NCI-H187 (cell line): ENCODE measurements around the gene FCAR.
"Not testable (repeated sequence)": the region's sequence is repeated elsewhere in the genome, so short reads cannot be mapped to it uniquely, and the experiment has no call there.

Source experiments
- DNase-seq, 2 experiments: peaks; one replicate each; lab custom pipeline; 2025; lab: John Stamatoyannopoulos, UW

Gene FCAR

DNA sequence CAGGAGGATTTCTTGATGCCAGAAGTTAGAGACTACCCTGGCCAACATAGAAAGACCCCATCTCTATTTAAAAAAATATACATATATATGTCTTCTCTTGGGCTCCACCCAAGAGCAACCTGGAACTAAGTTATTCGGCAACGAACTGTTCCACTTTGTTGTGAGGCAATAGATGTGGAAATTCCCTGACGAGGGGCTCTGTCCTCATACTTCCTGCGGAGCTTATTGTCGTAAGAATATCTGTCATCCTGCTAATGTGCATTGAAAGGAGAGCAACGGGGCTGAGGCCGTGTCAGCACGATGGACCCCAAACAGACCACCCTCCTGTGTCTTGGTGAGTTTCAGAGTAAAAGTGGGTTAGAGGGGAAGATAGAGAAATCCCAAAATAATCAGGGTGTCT, at the start of gene FCAR:
TSS of gene FCAR (plus strand) at position 246 of the 400 bp plus-strand sequence. CDS start at position 301, 55 bp downstream.
- no peak for DNase-seq

DNA sequence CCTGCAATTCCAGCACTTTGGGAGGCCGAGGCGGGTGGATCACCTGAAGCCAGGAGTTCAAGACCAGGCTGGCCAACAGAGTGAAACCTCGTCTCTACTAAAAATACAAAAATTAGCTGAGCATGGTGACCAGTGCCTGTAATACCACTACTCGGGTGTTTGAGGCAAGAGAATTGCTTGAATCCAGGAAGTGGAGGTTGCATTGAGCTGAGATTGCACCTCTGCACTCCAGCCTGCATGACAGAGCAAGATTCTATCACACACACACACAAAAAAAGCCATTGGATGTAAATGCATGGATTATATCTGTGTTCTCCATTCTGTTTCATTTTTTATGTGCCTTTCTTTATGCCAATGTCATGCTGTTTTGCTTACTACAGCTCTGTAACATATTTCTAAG, 49.6 kb upstream of the FCAR start:
- not testable (repeated sequence) for DNase-seq

DNA sequence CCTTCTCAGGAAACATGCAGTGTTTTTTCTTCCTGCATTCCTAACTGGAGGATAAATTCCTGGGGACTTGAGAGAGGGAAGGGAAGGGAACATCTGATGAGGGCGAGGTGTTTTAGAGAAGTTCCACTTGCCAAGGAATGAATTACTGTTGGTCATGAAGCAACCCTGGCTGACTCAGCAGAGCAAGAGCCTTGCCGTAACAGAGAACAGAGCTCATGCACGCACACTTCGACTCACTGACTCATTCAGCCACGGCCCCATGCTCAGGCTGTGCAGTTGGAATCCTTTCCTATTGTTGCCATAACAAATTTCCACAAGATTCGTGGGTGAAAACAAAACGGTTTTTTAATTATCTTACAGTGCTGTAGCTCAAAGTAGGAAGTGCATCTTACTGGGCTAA, 48.7 kb upstream of the FCAR start:
- not testable (repeated sequence) for DNase-seq

DNA sequence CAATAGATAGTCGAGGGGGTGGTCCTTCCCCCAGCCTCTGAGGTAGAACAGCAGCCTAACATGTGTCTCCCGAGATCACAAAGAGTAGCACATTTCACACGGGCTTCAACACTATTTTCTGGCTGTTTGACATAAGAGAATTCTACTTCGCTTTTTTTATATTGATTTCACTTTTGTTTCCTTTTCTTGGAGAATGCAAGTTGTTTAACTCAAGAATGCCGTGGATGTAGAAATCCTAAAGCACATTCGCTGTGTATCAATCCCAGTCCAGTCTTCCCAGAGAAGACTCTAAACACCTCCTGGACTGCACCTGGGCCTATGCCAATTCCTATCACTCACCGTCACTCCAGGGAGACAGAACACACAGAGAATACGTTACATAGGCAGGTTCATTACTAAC, 46.0 kb upstream of the FCAR start:
- not testable (repeated sequence) for DNase-seq

DNA sequence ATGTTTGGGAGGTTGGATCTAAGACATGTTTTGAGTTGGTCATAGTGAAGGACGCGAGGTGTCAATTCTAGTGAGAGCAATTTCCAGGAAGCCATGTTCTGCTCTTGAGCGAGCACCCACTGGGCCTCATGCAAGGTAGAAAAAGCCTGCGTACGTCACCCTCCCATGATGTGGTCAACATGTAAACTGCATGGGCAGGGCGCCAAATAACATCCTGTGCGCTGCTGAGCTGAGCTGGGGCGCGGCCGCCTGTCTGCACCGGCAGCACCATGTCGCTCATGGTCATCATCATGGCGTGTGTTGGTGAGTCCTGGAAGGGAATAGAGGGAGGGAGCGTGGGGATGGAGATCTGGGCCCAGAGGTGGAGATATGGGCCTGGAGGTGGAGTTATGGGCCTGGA, 41.5 kb upstream of the FCAR start, which contains the start of gene KIR2DS4:
TSS of gene KIR2DS4 (plus strand) at position 181 of the 400 bp plus-strand sequence.
- not testable (repeated sequence) for DNase-seq

DNA sequence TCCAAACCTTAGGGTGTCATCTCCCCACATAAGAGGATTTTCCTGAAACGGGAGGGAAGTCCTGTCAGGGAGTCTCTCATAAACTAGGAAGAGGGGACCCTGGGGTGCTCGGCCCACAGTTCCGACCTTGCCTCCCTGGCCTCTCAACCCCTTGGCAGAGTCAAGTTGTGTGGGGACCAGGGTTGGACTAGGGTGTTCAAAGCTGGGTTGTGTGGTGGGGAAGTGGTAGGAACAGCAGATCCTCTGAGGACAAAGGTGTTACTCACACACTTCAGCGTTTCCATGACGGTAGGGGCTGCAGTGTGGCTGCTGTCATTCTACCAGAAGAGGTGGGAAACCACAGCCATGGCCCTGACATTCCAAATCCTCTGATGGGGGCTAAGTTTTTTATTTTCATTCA, 38.9 kb upstream of the FCAR start:
- not testable (repeated sequence) for DNase-seq

DNA sequence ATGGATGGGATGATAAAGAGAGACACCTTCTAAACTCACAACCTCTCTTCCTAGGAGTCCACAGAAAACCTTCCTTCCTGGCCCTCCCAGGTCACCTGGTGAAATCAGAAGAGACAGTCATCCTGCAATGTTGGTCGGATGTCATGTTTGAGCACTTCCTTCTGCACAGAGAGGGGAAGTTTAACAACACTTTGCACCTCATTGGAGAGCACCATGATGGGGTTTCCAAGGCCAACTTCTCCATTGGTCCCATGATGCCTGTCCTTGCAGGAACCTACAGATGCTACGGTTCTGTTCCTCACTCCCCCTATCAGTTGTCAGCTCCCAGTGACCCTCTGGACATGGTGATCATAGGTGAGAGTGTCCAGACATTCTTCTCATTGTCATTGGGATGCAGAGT, 36.5 kb upstream of the FCAR start:
- DNase-seq = not testable (repeated sequence)

DNA sequence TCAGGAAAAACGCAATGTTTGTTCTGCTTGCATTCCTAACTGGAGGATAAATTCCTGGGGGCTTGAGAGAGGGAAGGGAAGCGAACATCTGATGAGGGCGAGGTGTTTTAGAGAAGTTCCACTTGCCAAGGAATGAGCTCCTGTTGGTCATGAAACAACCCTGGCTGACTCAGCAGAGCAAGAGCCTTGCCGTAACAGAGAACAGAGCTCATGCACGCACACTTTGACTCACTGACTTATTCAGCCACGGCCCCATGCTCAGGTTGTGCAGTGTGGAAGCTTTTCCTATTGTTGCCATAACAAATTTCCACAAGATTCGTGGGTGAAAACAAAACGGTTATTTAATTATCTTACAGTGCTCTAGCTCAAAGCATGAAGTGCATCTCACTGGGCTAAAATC, 30.9 kb upstream of the FCAR start:
- not testable (repeated sequence) for DNase-seq

DNA sequence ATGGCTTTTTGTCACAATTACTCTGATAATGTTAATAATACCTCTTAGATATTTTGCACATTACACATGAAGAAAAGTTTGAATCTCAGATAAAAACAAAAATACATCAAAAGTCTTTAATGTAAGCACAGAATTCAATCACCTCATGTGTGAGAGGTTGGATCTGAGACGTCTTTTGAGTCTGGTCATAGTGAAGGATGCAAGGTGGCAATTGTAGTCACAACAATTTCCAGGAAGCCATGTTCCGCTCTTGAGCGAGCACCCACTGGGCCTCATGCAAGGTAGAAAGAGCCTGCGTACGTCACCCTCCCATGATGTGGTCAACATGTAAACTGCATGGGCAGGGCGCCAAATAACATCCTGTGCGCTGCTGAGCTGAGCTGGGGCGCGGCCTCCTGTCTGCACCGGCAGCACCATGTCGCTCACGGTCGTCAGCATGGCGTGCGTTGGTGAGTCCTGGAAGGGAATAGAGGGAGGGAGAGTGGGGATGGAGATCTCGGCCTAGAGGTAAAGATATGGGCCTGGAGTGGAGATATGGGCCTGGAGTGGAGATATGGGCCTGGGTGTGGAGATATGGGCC, 23.9 kb upstream of the FCAR start, which contains the start of gene KIR3DL2:
TSS of gene KIR3DL2 (plus strand) at position 383 of the 580 bp plus-strand sequence. CDS start at position 416, 33 bp downstream.
- DNase-seq = not testable (repeated sequence)

DNA sequence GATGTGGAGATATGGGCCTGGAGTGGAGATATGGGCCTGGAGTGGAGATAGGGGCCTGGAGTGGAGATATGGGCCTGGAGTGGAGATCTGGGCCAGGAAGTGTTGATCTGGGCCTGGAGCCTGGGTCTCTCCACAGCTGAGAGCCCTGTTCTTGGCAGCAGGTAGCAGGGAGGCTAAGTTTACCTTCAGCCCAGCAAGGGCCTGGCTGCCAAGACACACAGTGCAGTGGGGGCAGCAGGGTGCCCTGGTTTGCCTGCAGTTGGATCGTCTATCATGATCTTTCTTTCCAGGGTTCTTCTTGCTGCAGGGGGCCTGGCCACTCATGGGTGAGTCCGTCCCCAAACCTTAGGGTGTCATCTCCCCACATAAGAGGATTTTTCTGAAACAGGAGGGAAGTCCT, 23.1 kb upstream of the FCAR start:
- DNase-seq = no peak

DNA sequence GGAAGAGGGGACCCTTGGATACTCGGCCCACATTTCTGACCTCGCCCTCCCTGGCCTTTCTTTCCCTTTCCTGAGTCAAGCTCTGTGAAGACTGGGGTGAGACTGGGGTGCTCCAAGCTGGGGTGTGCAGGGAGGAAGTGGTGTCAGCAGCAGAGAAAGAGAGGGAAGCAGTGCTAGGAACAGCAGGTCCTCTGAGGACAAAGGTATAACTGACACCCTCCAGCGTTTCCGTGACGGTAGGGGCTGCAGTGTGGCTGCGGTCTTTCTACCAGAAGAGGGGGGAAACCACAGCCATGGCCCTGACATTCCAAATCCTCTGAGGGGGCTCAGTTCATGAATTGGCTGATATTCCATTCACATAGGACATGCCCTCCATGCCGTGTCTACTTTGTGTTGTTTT, 22.7 kb upstream of the FCAR start:
- DNase-seq = no peak

DNA sequence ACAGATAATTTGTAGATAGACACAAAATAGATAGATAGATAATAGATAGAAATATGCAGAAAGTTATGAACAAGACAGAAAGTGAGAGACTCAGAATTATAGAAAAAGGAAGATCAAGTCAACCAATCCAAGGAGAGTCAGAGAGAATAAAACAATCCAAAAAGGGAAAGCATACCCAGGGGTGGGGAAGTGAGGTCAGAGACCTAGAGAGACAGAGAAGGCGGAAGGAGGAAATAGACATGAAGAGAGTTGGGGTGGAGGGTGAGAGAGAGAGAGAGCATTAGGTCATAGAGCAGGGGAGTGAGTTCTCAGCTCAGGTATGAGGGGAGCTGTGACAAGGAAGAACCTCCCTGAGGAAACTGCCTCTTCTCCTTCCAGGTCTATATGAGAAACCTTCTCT, 18.8 kb upstream of the FCAR start:
- DNase-seq = not testable (repeated sequence)

DNA sequence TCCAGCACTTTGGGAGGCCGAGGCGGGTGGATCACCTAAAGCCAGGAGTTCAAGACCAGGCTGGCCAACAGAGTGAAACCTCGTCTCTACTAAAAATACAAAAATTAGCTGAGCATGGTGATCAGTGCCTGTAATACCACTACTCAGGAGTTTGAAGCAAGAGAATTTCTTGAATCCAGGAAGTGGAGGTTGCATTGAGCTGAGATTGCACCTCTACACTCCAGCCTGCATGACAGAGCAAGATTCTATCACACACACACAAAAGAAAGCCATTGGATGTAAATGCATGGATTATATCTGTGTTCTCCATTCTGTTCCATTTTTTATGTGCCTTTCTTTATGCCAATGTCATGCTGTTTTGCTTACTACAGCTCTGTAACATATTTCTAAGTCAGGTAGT, 15.6 kb upstream of the FCAR start:
- not testable (repeated sequence) for DNase-seq

DNA sequence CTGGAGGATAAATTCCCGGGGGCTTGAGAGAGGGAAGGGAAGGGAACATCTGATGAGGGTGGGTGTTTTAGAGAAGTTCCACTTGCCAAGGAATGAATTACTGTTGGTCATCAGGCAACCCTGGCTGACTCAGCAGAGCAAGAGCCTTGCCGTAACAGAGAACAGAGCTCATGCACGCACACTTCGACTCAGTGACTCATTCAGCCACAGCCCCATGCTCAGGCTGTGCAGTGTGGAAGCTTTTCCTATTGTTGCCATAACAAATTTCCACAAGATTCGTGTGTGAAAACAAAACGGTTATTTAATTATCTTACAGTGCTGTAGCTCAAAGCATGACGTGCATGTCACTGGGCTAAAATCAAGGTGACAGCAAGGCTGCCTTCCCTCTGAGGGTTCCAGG, 14.6 kb upstream of the FCAR start:
- DNase-seq = not testable (repeated sequence)

DNA sequence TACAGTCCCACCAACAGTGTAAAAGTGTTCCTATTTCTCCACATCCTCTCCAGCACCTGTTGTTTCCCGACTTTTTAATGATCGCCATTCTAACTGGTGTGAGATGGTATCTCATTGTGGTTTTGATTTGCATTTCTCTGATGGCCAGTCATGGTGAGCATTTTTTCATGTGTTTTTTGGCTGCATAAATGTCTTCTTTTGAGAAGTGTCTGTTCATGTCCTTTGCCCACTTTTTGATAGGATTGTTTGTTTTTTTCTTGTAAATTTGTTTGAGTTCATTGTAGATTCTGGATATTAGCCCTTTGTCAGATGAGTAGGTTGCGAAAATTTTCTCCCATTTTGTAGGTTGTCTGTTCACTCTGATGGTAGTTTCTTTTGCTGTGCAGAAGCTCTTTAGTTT, 10.6 kb upstream of the FCAR start:
- DNase-seq = not testable (repeated sequence)

DNA sequence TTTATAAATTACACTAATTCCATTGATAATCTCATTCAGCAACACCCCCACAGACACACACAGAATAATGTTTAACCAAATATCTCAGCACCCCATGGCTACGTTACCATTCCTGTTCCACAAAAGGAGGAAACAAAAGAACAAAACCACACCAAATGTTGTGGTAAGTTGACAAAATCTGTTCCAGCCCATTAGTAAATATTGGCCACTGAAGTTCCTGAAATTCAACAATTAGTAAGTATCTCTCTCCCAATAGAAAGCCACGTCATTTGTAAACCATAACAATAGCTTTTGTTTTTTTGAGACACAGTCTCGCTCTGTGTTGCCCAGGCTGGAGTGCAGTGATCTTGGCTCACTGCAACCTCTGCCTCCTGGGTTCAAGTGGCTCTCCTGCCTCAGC, 2.3 kb upstream of the FCAR start:
- DNase-seq = no peak

DNA sequence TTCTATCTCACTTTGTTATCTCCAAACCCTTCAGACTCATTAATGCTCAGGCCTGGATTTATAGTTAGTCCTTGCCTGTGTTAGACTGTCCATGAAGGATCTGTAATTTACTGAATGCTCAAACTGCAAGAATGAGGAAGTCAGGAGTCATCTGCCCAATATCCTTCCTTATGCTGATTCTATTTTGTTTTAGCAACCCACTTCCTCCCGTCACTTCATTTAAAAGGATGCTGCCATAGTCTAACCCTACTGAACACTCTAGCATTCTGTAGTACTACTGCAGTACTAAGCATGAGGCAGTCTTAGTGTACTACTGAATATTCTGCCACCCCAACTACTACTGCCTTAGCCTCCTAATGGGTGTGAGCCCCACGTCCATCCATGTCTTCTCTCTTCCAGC, 1.5 kb downstream of the FCAR start:
- DNase-seq = no peak

DNA sequence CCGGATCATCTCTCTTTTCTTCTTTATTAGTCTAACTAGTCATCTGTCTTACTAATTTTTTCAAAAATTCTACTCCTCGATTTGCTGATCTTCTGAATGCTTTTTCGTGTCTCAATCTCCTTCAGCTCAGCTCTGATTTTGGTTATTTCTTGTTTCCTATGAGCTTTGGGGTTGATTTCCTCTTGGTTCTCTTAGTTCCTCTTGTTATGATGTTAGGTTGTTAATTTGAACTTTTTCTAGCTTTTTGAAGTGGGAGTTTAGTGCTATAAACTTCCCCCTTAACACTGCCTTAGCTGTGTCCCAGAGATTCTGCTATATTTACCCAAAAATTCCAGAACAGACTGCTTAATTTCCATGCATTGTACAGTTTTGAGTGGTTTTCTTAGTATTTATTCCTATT, 3.4 kb downstream of the FCAR start:
- no peak for DNase-seq

DNA sequence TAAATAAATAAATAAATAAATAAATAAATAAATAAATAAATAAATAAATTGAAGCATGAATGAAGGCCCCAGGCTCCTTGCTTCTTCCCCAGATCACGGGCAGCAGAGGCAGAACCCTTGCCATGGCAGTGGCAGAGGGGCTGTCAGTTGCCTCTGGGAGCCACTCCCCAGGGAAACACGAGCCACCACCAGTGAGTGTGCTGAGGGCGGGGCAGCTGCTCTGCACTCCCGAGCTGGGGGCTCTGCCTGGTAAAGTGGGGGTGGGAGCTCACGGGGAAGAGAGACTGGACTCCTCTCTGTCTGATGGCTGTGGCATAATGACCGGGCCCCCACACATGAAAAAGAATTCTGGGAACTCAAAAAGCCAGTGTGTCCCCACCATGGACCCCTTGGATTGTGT, 7.8 kb downstream of the FCAR start:
- DNase-seq = no peak

DNA sequence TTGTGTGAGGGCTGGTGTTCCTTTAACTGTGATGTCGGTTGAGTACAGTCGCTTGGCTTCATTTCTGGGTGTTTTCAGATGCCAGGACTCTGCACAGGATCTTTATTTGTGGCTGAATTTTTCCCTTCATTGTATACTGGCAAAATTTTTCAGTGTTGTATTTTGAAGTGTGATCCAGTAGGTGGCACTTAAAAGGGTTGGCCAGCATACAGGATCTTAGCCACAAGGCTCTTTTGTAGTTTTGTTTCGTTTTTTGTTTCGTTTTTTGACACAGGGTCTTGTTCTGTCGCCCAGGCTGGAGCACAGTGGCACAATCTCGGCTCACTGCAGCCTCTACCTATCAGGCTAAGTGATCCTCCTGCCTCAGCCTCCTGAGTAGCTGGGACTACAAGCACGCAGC, 8.7 kb downstream of the FCAR start:
- no peak for DNase-seq

DNA sequence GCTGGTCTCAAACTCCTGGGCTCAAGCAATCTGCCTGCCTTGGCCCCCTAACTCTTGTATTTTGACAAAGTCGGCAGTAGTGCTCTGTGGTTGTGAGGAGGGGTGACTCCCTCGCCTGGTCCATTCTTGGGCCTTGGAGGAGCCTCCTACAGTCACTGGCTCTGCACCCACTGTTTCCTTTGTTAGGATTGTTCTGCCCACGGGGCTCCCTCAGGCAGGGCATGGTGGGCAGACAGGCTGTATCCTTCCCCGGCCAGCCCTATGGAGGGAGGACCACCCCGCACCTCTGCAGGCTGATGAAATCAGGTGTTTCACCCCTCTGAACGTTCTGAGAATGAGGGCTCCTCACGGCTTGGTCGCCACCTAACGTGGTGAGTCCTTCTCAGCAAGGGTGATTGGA, 9.2 kb downstream of the FCAR start:
- DNase-seq = no peak

DNA sequence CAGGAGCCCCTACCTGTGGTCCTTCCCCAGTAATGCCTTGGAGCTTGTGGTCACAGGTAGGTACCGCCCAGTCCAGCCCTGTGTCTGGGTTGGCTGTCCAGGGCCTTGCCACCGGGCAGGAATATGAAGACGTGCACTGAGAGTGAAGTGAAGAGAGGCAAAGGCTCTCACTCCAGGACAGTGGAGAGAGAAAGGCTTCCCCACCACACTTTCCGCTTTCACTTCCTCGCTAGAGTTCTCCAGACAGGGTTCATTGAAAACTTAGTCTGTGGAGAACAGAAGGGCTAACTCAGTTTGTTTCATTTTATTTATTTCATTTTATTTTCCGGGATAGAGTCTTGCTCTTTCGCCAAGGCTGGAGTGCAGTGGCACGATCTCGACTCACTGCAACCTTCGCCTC, 14.2 kb downstream of the FCAR start:
- no peak for DNase-seq

DNA sequence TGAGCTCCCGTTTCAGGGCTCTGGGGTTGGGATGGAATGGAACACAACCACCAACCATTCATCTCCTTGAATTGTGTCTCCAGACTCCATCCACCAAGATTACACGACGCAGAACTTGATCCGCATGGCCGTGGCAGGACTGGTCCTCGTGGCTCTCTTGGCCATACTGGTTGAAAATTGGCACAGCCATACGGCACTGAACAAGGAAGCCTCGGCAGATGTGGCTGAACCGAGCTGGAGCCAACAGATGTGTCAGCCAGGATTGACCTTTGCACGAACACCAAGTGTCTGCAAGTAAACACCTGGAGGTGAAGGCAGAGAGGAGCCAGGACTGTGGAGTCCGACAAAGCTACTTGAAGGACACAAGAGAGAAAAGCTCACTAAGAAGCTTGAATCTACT, 15.5 kb downstream of the FCAR start:
- DNase-seq = no peak

DNA sequence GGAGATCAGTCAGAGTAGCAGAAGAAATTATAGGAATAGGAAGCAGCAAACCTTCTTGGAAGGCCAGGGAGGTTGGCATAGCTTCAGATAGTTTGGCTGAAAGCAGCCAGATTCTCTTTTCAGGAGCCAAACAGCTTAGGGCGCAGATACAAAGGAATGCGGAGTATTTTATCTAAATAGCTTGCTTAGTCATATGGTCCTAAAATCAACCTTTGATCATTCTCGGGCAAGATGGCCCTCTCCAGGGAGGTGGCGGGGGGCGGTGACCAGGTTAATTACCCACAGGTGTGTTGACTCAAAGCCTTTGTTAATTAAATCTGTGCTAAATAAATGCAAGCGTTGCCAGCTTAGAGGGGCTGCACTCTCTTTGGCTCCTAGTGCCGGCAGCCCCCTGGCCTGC, 19.4 kb downstream of the FCAR start:
- no peak for DNase-seq
